Fibroblast of peridontal ligament (primary cell): ENCODE data around the gene ITGB8.

Experiments used
- DNase-seq: peaks from one replicate; pipeline ENCODE4 v3.0.0-alpha.2; 2010; ENCODE audit errors: extremely low read depth

ITGB8 gene

GRCh38 chr7:20340839-20341238 is 10.1 kb downstream of the ITGB8 start:
- no peak for DNase-seq

GRCh38 chr7:20343205-20343604 is 12.5 kb downstream of the ITGB8 start:
- no peak for DNase-seq

GRCh38 chr7:20343941-20344340 is 13.2 kb downstream of the ITGB8 start:
- DNase-seq, result no peak

GRCh38 chr7:20344396-20344795 is 13.7 kb downstream of the ITGB8 start:
- no peak for DNase-seq

GRCh38 chr7:20346577-20346976 is 15.9 kb downstream of the ITGB8 start:
- DNase-seq, result no peak

GRCh38 chr7:20347680-20348079 is 17.0 kb downstream of the ITGB8 start:
- DNase-seq, result no peak

- DNase-seq, result no peak
These were observed 17.6 kb downstream of the ITGB8 start for GRCh38 chr7:20348125-20348807.

GRCh38 chr7:20350518-20350951 is 19.8 kb downstream of the ITGB8 start:
- no peak for DNase-seq

GRCh38 chr7:20350996-20351692 is 20.4 kb downstream of the ITGB8 start:
- no peak for DNase-seq

- DNase-seq, result peak; percentile 55
These were observed 21.2 kb downstream of the ITGB8 start for GRCh38 chr7:20351901-20352300.

- DNase-seq, result no peak
These were observed 22.0 kb downstream of the ITGB8 start for GRCh38 chr7:20352573-20353306.

- no peak for DNase-seq
These were observed 24.2 kb downstream of the ITGB8 start for GRCh38 chr7:20354610-20355528.

GRCh38 chr7:20358106-20358505 is 27.4 kb downstream of the ITGB8 start:
- DNase-seq, result no peak

GRCh38 chr7:20358762-20359282 is 28.1 kb downstream of the ITGB8 start:
- peak; percentile 26 for DNase-seq

- peak; percentile 25 for DNase-seq
These were observed 28.8 kb downstream of the ITGB8 start for GRCh38 chr7:20359341-20359963.

- DNase-seq, result no peak
These were observed 32.0 kb downstream of the ITGB8 start for GRCh38 chr7:20362574-20363253.

- DNase-seq, result no peak
These were observed 34.0 kb downstream of the ITGB8 start for GRCh38 chr7:20364571-20365196.

GRCh38 chr7:20365486-20365885 is 34.8 kb downstream of the ITGB8 start:
- no peak for DNase-seq

- no peak for DNase-seq
These were observed 43.7 kb downstream of the ITGB8 start for GRCh38 chr7:20374399-20374798.

GRCh38 chr7:20376796-20377195 is 46.1 kb downstream of the ITGB8 start:
- DNase-seq, result no peak
